Measurements from ENCODE around the gene TOMM20.

Gene TOMM20

GRCh38 chr1:235069577-235070563 is 58.8 kb downstream of the TOMM20 start:
- FAIRE-seq (no peak), DNase-seq (ENCODE audit: insufficient read length, low spot score) (no peak)

- DNase-seq (ENCODE audit: insufficient read length, low spot score) (no peak), FAIRE-seq (no peak)
Measured at GRCh38 chr1:235069176-235069575, 59.5 kb downstream of the TOMM20 start.

- FAIRE-seq: no peak
- DNase-seq (ENCODE audit: insufficient read length, low spot score): no peak
Measured at GRCh38 chr1:235068158-235069121, 60.2 kb downstream of the TOMM20 start.

GRCh38 chr1:235067396-235068157 is 61.1 kb downstream of the TOMM20 start:
- no peak for DNase-seq (ENCODE audit: insufficient read length, low spot score)
- FAIRE-seq: no peak

GRCh38 chr1:235063068-235063765 is 65.4 kb downstream of the TOMM20 start:
- DNase-seq (ENCODE audit: insufficient read length, low spot score) (no peak), FAIRE-seq (no peak)

- DNase-seq (ENCODE audit: insufficient read length, low spot score): no peak
Measured at GRCh38 chr1:235060607-235061470, 67.8 kb downstream of the TOMM20 start.

More at GRCh38 chr1:235060607-235061470, 67.8 kb downstream of the TOMM20 start:
- FAIRE-seq: no peak

Measured in GM19239 (cell line).